ENCODE data around the gene SCFD2.

- TF ChIP-seq CTCF (IDR thresholded peaks at IDR 0.05; ENCODE audit: low read length) (no peak), EZH2 (IDR thresholded peaks at IDR 0.05; ENCODE audit: borderline replicate concordance, low read length) (no peak)
These were observed 321.3 kb downstream of the SCFD2 start for GRCh38 chr4:53044651-53044960.
